Stimulated activated CD8-positive, alpha-beta memory T cell treated with anti-CD3 and anti-CD28 coated beads, Interleukin-15, amount 100 ng/mL, for 48 hours (primary cell): ENCODE data around the gene LRRFIP2.
"Not testable (repeated sequence)": the region's sequence is repeated elsewhere in the genome, so short reads cannot be mapped to it uniquely, and the experiment has no call there.

Experiments
- DNase-seq, 2 donors: peaks; one replicate each; pipeline ENCODE4 v3.0.0-alpha.2; 2020; ENCODE audit warnings: low read depth in 2 of 2

LRRFIP2 gene

DNA sequence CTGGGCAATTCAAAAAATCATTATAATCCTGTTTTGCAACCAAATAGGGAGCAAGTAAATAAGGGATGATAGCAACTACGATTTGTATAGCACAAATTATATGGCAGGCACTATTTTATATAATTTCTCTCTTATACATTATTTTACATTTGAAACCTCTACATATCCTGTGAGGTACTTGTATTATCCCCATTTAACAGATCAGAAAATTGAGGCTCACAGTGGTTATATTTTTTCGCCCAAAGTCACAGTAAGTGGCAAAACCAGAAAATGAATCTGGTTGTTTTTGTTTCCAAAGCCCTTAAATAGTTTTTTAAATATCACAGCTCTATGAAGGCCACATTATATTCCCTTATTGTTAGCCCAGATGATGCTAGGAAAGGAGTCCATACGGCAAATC lies 106.8 kb downstream of the LRRFIP2 start:
- no peak for DNase-seq

DNA sequence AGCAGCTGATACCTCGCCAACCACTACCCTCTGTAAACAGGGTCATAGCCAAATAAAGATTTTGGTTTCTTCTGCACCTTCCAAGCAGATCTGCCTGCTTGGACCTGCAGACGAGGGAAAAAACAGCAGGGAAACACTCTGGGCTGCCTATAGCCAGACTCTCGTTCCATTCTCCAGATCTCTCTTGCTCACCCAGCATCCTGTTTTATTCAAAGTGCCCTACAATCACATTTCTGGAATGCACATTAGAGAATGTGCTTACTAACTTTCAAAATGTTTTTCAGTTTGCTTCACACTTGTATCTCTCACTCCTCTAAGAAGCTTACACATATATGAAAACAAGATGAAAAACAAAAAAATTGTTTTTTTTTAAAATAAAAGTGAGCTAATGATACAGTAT lies 109.6 kb downstream of the LRRFIP2 start:
- no peak for DNase-seq

DNA sequence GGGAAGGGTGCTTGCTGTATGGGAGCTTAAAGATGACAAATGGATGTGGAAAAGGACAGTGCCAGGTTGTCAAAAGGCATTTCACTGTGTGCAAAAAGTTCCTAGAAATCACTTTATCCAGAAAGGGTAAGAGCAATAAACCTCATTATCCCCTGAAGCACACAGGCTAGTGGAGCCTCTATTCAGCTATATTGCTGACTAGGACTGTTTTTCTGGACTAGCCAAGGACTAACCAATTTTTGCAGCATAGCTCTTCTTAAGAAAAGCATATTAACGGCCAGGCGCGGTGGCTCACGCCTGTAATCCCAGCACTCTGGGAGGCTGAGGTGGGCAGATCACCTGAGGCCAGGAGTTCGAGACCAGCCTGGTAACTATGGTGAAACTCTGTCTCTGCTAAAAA lies 116.3 kb downstream of the LRRFIP2 start:
- DNase-seq, result no peak

DNA sequence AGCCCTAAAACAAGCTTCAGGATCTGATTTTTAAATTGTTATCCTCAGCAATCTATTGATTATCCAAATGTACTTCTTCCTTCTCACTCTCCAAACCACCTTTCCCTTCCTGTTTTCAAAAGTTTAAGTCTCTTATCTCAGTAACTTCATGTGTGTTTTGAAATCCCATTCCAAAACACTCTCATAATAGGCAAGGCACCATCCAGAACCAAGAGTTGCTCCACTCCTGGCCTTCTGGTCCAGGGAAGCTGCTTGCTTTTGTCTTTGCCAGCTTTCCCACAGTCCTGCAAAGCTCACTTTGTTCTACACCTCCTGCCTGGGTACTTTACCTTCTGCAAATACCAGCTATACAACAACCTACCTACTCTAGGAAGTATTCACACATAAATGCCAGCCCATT lies 117.6 kb downstream of the LRRFIP2 start:
- no peak for DNase-seq

DNA sequence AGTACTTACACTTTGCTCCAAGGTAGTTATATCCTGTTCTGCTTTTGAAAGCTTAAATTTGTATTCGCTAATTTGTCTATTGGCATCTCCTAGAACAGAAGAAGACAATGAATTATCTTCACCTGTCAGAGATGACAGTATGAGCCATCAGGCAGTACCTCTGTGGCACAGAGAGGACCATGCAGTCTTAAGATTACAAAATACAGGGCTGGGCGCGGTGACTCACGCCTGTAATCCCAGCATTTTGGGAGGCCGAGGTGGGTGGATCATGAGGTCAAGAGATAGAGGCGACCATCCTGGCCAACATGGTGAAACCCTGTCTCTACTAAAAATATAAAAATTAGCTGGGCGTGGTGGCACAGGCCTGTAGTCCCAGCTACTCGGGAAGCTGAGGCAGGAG lies 119.3 kb downstream of the LRRFIP2 start:
- not testable (repeated sequence) for DNase-seq

DNA sequence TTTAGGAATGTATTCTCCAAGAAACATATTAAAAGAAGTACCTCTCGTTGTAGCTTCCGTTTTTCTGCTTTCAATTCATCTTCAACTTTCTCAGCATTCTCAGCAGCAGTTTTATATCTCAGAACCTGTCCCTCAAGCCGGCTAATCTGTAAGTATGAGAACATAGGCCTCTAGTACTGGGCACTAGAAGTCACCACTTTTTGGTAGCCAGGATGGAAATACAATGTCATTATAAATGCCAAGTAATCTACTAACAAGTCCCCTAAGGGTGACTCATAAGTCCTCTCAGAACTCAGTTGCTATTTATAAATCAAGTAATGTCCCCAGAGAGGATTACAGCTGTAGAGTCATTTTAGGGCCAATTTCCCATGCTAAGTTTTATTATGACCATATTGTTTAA lies 120.0 kb downstream of the LRRFIP2 start:
- DNase-seq, result no peak

DNA sequence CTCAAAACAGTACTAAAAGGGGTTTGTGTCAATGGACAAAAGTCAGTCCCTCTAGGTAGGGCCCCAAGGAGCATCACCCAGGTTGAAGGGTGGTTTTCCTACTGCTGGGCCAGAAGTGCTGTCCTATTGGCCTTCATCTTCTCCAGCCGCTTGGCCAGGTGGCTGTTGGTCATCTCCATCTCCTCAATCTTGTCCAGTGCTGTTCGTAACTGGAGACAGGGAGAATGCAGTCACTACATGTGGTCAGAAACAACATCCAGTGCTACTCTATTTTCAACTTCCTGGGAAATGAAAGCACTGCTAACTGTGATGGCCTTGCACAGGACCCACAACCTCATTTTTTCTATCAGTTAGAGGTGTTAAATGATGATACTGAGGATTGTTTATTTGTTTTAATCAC lies 120.6 kb downstream of the LRRFIP2 start:
- DNase-seq, result no peak

DNA sequence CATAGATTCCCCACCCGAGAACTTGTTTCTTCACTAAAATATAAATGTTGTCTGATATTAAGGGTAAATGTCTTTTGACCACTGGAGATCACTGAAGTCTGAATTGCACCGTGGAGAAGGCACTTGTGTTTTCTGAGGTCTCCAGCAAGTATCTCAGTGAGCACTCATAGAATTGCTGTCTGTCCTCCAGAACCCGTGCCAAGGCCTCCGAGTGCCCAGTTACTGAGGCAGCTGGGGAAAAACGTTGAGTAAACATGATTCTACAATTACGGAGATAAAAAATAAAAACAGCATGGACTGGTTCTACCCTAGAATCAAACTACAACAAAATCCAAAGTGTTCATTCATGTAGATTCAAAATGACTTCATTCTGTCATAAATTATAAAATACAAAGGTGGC lies 121.0 kb downstream of the LRRFIP2 start:
- DNase-seq, result no peak

DNA sequence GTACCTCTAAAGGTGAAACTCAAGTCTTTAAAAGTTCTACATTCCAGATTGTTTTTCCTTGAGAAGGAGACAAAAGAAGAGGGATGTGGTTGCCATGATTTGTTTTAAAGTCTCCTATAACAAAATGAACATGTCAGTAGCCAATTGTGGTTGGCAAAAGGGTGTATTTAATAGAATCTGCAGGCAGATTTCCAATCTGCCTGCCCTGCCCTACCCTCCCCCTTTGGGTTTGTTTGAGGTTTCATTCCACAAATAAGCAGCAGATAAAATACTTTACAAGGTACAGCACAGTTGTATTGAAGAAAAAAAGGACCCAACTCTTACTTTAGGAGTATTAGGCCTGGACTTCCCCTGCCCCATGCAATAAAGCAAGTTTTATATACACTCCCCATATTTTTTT lies 121.5 kb downstream of the LRRFIP2 start:
- DNase-seq, result no peak

DNA sequence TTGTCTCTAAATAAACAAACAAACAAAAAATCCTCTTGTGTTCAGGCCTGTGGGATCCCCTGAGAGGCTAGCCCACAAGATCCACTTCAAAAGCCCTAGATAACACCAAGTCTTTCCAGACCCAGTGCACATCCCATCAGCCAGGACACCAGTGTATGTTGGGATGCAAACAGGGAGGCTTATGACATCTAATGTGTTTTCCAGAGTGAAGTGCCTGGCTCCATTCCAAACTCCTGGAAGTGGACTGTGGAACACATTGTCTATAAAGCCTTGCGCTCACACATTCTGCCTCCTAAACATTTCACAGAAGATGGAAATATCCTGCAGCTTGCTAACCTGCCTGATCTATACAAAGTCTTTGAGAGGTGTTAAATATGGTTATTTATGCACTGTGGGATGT lies 124.1 kb downstream of the LRRFIP2 start:
- DNase-seq, result no peak

DNA sequence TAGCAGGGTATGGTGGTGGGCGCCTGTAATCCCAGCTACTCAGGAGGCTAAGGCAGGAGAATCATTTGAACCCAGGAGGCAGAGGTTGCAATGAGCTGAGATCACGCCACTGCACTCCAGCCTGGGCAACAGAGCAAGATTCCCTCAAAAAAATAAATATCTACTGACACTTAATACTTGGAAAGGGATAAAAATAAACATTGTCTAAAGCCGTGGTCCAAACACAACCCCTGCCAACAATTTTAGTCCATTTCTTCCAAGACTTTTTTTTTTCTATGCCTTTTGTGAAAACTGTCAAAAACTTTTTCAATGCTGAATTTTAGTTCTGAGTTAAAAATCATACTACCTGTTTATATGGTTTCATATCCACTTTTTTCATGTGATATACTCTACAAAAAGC lies 131.7 kb downstream of the LRRFIP2 start:
- DNase-seq, result not testable (repeated sequence)

DNA sequence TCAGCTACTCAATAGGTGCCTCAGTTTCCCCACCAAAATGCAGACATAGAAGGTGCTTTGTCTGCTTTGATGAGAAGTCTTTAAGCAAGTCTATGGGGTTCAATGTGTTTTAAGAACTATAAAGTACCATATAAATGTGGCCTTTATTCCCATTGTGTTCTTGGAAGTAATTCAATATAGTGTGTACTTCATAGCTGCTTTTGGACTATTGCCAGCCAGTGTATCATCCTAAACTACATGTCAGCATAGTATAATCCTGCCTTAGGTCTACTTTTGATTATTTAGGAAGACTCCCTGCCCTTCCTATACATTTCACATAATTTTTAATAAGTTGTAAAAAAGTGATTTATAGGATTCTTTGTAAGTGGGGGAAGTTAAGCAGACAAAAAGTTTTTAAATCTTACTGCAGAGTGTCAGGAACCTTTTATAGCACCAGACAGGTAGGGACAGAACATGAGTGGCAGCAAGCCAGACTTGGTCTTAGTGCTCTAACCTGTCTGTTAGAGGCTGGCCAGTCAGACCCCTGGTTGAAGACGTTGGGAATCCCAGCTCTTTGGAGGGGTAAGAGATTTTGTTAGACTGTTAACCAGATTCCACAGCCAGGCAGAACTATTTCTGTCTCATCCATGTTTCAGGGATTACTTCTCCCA lies 132.7 kb downstream of the LRRFIP2 start:
- no peak for DNase-seq

DNA sequence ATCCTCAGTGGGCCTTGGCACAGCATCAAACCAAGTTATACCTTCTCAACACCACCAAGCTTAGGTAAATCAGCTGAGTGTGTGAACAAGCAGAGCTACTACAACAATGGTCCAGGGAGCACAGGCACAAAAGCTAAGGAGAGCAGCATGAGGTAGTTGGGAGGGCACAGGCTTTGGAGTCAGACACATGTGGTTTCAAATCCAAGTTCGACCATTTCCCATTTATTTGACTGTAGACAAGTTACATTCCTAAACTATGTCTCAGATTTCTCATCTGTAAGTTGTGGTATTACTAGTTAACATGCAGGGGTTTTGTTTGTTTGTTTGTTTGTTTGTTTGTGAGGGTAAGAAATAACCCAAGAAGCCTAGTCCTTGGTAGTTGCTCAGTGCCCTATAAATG lies 134.2 kb downstream of the LRRFIP2 start:
- no peak for DNase-seq

DNA sequence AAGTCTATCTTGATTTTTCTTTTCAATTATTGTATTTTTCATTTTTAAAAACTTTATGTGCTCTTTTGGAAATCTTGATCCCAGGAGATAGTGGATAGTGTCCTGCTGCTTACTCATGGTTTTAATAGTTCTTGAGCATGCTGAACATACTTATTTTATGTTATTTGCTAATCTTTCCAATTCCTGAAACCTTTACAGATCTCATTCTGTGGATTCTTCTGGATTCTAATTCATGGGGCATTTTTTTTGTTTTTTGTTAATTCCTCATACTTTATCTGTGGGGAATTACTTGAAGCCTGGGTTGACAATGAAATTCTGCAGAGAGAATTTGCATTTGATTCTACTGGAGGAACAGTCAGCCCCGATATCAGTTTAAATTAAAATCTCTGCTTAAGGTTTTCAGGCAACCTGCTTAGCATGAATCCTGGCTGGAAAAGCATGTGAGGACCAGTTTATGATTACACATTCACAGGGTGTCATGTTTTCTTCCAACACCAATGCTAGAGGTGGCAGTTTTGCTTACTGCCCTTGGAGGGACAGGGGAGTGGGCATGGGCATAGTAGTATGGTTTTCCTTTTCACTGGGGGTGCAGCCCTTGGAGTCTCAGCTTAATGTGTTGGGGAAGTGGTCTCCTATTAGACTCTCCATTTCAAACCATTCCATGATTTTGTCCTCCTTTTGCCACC lies 135.1 kb downstream of the LRRFIP2 start:
- DNase-seq, result no peak

DNA sequence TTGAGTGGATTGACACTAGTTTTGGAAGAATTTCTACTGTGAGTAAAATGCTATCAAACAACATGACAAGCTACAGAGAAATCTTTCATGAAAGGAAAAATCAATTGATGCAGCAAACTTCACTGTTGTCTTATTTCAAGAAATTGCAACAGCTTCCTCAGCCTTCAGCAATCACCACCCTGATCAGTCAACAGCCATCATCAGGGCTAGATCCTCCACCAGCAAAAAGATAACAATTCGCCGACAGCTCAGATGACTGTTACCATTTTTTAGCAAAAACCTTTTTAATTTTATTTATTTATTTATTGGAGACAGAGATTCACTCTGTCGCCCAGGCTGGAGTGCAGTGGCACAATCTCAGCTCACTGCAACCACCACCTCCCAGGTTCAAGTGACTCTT lies 137.0 kb downstream of the LRRFIP2 start:
- DNase-seq, result no peak

DNA sequence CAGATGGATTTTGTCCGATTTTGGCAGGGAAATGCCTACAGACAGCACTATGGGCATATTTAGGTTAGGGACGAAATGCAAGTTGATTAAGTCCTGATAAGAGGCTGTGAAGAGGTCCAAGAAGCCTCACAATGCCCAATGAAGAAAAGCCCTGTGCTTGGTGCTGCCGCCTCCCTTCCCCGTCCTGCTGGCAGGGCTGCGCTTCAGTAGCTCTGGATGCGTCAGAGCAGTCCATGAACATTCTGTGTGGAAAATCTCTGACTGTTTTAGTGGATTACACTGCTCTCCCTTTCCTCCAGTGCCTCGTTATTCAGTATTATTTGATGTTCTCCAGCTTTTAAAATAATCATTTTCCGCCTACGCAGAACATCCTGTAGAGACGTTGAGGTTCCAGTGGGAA lies 141.4 kb downstream of the LRRFIP2 start:
- no peak for DNase-seq

DNA sequence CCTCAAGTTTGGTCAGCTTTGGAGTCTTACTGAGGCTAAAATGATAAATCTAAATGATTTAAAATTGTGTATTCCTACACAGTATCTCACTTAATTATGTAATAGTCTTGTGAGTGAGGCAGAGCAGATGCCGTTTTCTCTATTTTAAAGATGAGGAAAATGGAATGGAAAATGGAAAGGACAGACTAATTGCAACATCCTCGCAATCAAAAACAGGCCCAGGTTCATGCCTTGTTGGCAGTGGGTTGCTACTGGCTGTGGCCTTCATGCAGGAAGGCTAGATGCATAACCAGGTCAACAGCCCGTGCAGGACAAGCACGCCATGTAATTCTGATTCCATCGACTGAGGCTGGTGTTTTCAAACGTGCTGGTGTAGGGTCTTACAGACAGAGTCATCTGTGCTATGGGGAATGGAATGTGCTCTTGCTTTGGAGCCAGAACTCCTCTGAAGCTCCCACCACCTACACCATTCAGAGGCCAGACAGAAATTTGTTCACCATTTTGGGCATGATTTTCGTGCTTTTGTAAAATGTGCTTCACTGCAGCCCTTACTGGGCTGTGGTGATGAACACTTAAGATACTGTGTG lies 143.2 kb downstream of the LRRFIP2 start:
- DNase-seq, result no peak

DNA sequence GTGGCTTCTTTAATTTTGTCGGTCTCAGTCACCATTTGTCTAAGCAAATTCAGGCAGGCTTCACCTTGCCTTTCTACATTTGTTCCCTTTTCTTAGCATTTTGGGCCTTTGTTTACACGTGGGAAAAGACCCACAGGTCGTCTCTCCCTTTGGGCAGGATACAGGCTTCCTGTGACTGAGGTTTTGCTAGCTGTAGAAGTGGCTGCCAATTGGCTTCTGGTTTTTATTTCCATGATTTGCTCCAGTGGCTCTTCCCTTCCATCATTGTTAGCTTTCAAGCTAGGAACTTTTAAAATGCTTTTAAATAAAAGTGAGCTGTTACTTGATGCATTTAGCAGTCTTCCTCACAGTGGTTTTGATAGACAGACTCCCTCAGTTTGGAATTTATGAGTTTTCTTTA lies 143.8 kb downstream of the LRRFIP2 start:
- no peak for DNase-seq

DNA sequence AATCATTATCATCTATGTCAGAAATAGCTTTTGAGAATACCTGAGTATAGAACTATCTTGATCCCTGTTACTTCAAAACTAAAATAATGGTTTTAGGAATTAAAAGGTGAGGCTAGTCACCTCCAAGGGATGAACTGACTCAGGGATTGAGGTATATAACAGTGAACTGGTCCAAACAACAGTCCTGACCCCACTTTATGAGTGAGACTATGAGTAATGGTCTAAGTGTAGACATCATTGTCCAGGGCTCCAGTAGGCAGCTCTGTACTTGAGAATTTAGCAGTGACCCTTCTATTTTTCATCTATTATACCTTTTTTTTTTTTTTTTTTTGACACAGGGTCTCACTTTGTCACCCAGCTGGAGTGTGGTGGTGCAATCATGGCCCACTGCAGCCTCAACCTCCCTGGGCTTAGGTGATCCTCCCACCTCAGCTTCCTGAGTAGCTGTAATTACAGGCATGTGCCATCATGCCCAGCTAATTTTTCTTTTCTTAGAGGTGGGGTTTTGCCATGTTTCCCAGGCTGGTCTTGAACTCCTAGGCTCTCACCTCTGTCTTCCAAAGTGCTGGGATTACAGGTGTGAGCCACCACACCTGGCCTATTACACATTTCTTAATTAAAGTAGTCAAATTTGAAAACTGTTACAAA lies 144.7 kb downstream of the LRRFIP2 start:
- no peak for DNase-seq

DNA sequence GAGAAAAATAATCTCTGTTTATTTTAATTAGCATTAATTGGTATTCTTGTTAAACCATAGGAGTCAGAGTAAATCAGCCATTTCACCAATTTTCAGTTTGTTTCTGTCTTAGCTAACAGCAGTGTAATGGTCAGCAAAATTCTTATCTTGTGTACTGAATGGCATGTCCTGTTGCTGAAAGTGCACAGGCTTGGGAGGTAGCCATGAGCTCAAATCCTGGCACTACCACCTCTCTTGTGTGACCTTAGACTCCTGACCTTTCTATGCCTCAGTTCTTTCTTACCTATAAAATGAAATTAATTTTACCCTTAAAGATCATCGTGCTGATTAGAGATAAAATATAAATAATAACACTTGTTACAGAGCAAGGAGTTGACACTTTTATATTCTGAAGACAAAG lies 145.3 kb downstream of the LRRFIP2 start:
- DNase-seq, result no peak

DNA sequence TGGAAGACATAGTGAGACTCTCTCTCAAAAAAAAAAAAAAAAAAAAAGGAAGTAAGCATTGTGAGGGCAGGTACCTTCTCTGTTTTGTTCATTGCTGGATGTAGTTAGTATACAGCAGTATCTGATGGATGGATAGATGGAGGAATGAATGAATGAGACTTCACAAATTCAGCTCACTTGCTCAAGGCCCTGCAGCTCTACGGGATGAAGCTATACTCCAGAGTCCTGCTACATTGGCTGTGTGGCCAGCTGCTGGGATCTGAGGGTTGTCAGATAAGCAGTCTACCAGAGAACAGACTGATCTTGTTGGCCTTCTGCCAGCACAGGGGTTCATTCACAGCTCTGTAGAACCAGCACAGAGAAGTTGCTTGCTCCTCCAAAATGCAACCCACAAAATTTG lies 146.1 kb downstream of the LRRFIP2 start:
- no peak for DNase-seq

DNA sequence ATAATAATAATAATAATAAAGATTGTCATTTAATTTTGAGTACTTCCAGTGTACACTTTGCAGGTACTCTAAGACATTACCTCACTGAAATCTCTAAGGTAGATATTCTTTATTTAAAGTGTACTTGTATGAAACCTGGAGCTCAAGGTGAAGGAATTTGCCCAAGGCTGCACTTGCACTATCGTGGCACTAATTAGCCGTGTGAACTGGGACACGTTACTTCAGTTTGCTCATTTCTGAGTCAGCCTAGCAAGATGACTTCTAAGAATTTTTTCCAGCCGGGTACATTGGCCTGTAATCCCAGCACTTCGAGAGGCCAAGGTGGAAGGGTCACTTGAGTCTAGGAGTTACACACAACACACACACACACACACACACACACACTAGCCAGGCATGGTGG lies 147.5 kb downstream of the LRRFIP2 start:
- no peak for DNase-seq
